GM12878 (cell line): ENCODE results near the gene BCAS4.

Experiments
- ATF7 ChIP-seq: fragments of 450-650 bp; IDR thresholded peaks from 2 replicates; pipeline ENCODE4 v1.6.1; 2016; ENCODE audit warnings: low read depth, mild to moderate bottlenecking
- BHLHE40 ChIP-seq, 2 experiments: fragments of 450-650 bp in 1 of 2; IDR thresholded peaks; 2 replicates each; pipeline ENCODE4 v1.6.1; 2011 to 2017; ENCODE audit warnings: low read depth in 2 of 2, borderline replicate concordance in 1 of 2, improper control_type of control experiment in 1 of 2, low read length in 1 of 2, mild to moderate bottlenecking in 1 of 2
- CHD2 ChIP-seq: IDR thresholded peaks from 2 replicates; pipeline ENCODE4 v1.6.1; 2011; ENCODE audit warnings: low read depth, low read length, improper control_type of control experiment, borderline replicate concordance
- EP300 ChIP-seq, 2 experiments: fragments of 150-350 bp in 1 of 2; IDR thresholded peaks; 2 replicates each; pipeline ENCODE4 v1.6.1; 2011 to 2012; ENCODE audit warnings: low read depth in 2 of 2, low read length in 2 of 2, borderline replicate concordance in 1 of 2, improper control_type of control experiment in 1 of 2, inconsistent platforms in 1 of 2; ENCODE audit not compliant: control insufficient read depth in 1 of 2
- FOS ChIP-seq: IDR thresholded peaks from 3 replicates; pipeline ENCODE4 v1.6.1; 2011; ENCODE audit warnings: borderline replicate concordance; ENCODE audit not compliant: insufficient read length; ENCODE audit errors: extremely low read depth
- KLF5 ChIP-seq: fragments of 450-650 bp; IDR thresholded peaks from 2 replicates; pipeline ENCODE4 v1.6.1; 2014; ENCODE audit warnings: mild to moderate bottlenecking; ENCODE audit not compliant: partially characterized antibody
- NFIC ChIP-seq: IDR thresholded peaks from 2 replicates; pipeline ENCODE4 v1.6.1; 2012; ENCODE audit warnings: low read depth, mild to moderate bottlenecking, inconsistent platforms, low read length, moderate library complexity
- NFXL1 ChIP-seq: fragments of 450-650 bp; IDR thresholded peaks from 2 replicates; pipeline ENCODE4 v1.6.1; 2017; ENCODE audit warnings: antibody characterized with exemption, mild to moderate bottlenecking, borderline replicate concordance
- PKNOX1 ChIP-seq: fragments of 450-650 bp; IDR thresholded peaks from 2 replicates; pipeline ENCODE4 v1.6.1; 2016; ENCODE audit warnings: mild to moderate bottlenecking
- TAF1 ChIP-seq: IDR thresholded peaks from 2 replicates; pipeline ENCODE4 v1.6.1; 2011; ENCODE audit warnings: mild to moderate bottlenecking, low read depth, low read length, borderline replicate concordance
- ZNF217 ChIP-seq: fragments of 450-650 bp; IDR thresholded peaks from 2 replicates; pipeline ENCODE4 v1.6.1; 2017; ENCODE audit warnings: antibody characterized with exemption, mild to moderate bottlenecking
- ZNF274 ChIP-seq: IDR thresholded peaks from one replicate; pipeline ENCODE4 v1.8.0; 2011; ENCODE audit not compliant: insufficient read length, insufficient read depth
- ZZZ3 ChIP-seq: IDR thresholded peaks from 2 replicates; pipeline ENCODE4 v1.6.1; 2011; ENCODE audit warnings: low read depth; ENCODE audit not compliant: control insufficient read depth, insufficient read length
- TF ChIP-seq, protein P1 (sequence below), 3 experiments: IDR thresholded peaks in 2 of 3; conservative IDR thresholded peaks in 1 of 3; 2 replicates each; pipeline ENCODE4 v1.5.1; 2011; ENCODE audit warnings: low read depth in 3 of 3, low read length in 3 of 3, mild to moderate bottlenecking in 3 of 3, control low read depth in 2 of 3, moderate library complexity in 2 of 3, inconsistent platforms in 1 of 3, mixed read lengths in 1 of 3; ENCODE audit not compliant: control insufficient read depth in 2 of 3, insufficient read depth in 1 of 3; ENCODE audit errors: extremely low read depth in 1 of 3

- no peak for TF ChIP-seq KLF5
- no peak for TF ChIP-seq EP300 (IDR thresholded peaks at IDR 0.05; ENCODE audit: borderline replicate concordance in 1 of 2, control insufficient read depth in 1 of 2, low read depth in 2 of 2, low read length in 2 of 2)
- TF ChIP-seq ZZZ3, result no peak
- TF ChIP-seq ZNF274, result no peak
- no peak for TF ChIP-seq CHD2
- no peak for TF ChIP-seq NFIC
- no peak for TF ChIP-seq FOS
- TF ChIP-seq PKNOX1, result no peak
- no peak for TF ChIP-seq ZNF217
- no peak for TF ChIP-seq BHLHE40 (IDR thresholded peaks at IDR 0.05; ENCODE audit: borderline replicate concordance in 1 of 2, low read depth in 2 of 2, low read length in 1 of 2)
- no peak for TF ChIP-seq ATF7
- TF ChIP-seq TAF1, result no peak
- TF ChIP-seq, protein P1, sequence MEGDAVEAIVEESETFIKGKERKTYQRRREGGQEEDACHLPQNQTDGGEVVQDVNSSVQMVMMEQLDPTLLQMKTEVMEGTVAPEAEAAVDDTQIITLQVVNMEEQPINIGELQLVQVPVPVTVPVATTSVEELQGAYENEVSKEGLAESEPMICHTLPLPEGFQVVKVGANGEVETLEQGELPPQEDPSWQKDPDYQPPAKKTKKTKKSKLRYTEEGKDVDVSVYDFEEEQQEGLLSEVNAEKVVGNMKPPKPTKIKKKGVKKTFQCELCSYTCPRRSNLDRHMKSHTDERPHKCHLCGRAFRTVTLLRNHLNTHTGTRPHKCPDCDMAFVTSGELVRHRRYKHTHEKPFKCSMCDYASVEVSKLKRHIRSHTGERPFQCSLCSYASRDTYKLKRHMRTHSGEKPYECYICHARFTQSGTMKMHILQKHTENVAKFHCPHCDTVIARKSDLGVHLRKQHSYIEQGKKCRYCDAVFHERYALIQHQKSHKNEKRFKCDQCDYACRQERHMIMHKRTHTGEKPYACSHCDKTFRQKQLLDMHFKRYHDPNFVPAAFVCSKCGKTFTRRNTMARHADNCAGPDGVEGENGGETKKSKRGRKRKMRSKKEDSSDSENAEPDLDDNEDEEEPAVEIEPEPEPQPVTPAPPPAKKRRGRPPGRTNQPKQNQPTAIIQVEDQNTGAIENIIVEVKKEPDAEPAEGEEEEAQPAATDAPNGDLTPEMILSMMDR (IDR thresholded peaks at IDR 0.05 in 2 of 3, conservative IDR thresholded peaks at IDR 0.05 in 1 of 3; ENCODE audit: control insufficient read depth in 2 of 3, extremely low read depth in 1 of 3, insufficient read depth in 1 of 3, low read depth in 3 of 3, low read length in 3 of 3), result no peak
- TF ChIP-seq NFXL1, result no peak
Observed at GRCh38 chr20:50861012-50861411, 66.2 kb downstream of the BCAS4 start.
